Measurements from ENCODE around the gene PPP1R37.

Gene PPP1R37

DNA sequence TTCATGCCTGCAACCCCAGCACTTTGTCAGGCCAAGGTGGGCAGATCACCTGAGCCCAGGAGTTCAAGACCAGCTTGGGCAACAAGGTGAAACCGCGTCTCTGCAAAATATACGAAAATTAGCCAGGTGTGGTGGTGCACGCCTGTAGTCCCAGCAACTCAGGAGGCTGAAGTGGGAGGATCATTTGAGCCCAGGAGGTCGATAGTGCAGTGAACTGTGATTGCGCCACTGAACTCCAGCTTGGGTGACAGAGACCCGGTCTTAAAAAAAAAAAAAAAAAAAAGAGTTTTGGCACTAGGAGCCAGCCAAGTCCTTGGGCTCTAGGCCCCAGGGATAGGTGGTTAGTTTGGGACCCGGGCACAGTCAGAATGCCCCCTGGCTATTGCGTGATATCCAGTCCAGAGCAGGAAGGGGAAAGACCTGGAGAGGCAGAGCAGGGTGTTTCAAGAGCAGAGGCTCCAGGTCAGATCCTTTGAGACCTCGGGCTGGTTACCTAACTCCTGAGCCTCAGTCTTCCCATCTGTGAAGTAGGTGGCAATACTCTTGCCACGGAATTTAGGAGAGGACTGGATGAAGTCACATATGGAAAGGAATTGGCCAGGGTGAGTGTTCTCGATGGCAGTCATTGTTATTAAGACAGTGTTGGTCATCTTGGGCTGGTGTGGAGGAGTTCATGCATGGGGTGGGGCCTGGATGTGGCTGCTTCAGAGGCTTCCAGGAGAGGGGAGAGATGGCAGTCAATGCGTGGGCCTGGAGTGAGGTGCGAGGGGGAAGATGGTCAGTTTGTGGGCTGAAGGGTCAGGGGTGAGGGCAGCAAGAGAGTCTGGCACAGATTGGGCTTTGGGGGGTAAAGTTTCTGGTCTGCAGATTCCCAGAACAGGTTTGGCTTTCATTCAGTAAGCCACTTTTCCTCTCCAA, 2.8 kb downstream of the PPP1R37 start:
- peaks cover 82% of the 10 kb centered on the region for H3K4me1 Mint-ChIP-seq (ENCODE audit: low read depth)
- H3K36me3 Mint-ChIP-seq (ENCODE audit: low read depth): peaks cover 75% of the 10 kb centered on the region
- no peaks in the 10 kb centered on the region for H3K27me3 Mint-ChIP-seq
- H3K27ac Mint-ChIP-seq: peak overlapping the region; percentile 43
- intact Hi-C loops (cut with micrococcal nuclease): no loop called here
- no peaks in the 10 kb centered on the region for H3K9me3 Mint-ChIP-seq
- H3K4me3 Mint-ChIP-seq: no peak overlapping the region

DNA sequence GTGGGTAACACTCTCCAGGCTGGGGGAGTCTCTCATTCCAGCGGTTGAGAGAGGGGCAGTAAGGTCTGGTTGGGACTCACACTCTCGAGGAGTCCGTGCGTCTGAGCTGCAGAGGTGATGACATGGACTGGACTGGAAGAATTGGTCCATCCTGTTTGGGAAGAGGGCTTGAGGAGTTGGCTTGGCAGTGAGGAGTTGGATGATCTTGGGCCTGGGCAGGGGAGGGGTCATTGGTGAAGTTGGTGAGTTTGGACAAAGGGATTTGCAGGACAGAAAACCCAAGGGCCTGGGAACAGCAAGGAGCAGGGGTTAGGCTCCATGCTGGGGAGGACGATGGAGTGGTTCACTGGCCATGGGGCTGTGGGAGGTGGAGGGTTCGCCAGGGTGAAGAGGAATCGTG, 3.7 kb downstream of the PPP1R37 start:
- peaks cover 69% of the 10 kb centered on the region for H3K36me3 Mint-ChIP-seq (ENCODE audit: low read depth)
- H3K4me1 Mint-ChIP-seq (ENCODE audit: low read depth): peaks cover 83% of the 10 kb centered on the region
- H3K27ac Mint-ChIP-seq: peak overlapping the region; percentile 43
- H3K4me3 Mint-ChIP-seq: no peak overlapping the region
- no peaks in the 10 kb centered on the region for H3K9me3 Mint-ChIP-seq
- intact Hi-C loops (cut with micrococcal nuclease): no loop called here
- H3K27me3 Mint-ChIP-seq: no peaks in the 10 kb centered on the region

DNA sequence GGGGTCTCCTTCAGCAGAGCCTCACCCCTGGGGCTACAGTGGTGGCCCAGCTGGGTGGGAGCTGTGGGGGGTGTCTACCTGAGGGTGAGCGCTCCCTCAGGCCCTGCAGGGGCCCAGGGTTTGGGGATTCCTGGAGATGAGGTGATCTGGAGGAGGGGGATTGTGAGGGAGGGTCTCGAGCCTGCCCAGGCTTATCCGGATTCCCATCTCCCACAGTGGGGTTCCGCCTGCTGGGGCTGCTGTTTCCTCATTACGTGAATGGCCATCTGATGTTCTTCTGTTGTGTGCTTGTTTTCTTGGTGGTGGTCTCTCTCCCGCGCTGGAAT, 4.4 kb downstream of the PPP1R37 start:
- H3K4me3 Mint-ChIP-seq: no peak overlapping the region
- peak overlapping the region; percentile 43 for H3K27ac Mint-ChIP-seq
- intact Hi-C loops (cut with micrococcal nuclease): no loop called here
- no peaks in the 10 kb centered on the region for H3K9me3 Mint-ChIP-seq
- peaks cover 62% of the 10 kb centered on the region for H3K36me3 Mint-ChIP-seq (ENCODE audit: low read depth)
- peaks cover 81% of the 10 kb centered on the region for H3K4me1 Mint-ChIP-seq (ENCODE audit: low read depth)
- H3K27me3 Mint-ChIP-seq: no peaks in the 10 kb centered on the region

DNA sequence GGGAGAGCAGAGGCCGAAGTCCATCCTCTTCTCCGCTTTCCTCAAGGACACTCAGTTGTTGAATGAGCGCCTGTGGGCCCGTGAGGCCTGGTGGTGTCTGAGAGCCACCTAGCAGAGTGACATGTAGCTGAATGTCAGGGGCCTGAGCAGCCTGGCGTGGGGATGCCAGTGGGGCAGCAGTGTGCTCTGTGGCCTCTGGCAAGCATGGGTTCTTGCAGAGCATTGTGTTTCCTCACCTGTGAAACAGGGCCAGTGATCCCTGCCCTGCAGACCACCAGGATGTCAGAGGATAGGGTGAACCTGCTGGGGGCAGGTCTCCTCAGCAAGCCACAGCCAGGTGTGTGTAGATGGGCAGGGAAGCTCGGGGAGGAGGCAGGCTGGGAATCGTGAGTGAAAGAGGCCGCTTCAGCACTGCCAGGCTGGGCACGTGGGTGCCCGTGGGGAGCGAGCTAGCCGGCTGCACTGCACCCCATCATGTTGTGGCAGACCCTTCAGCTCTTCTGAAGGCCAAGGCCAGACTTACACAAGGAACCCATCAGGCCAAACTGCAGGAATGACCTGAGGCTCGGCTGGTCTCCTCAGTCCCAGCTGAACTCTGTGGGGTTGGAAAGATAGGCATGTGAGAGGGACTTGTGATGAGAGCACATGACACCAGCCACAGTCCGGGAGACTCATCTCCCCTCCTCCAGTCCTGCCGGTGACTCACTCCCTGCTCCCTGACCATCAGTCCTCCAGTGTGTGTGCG, 5.0 kb downstream of the PPP1R37 start:
- H3K4me1 Mint-ChIP-seq (ENCODE audit: low read depth): peaks cover 85% of the 10 kb centered on the region
- no peaks in the 10 kb centered on the region for H3K9me3 Mint-ChIP-seq
- H3K36me3 Mint-ChIP-seq (ENCODE audit: low read depth): peaks cover 56% of the 10 kb centered on the region
- H3K27me3 Mint-ChIP-seq: no peaks in the 10 kb centered on the region
- intact Hi-C loops (cut with micrococcal nuclease): no loop called here
- peak overlapping the region; percentile 43 for H3K27ac Mint-ChIP-seq
- no peak overlapping the region for H3K4me3 Mint-ChIP-seq

DNA sequence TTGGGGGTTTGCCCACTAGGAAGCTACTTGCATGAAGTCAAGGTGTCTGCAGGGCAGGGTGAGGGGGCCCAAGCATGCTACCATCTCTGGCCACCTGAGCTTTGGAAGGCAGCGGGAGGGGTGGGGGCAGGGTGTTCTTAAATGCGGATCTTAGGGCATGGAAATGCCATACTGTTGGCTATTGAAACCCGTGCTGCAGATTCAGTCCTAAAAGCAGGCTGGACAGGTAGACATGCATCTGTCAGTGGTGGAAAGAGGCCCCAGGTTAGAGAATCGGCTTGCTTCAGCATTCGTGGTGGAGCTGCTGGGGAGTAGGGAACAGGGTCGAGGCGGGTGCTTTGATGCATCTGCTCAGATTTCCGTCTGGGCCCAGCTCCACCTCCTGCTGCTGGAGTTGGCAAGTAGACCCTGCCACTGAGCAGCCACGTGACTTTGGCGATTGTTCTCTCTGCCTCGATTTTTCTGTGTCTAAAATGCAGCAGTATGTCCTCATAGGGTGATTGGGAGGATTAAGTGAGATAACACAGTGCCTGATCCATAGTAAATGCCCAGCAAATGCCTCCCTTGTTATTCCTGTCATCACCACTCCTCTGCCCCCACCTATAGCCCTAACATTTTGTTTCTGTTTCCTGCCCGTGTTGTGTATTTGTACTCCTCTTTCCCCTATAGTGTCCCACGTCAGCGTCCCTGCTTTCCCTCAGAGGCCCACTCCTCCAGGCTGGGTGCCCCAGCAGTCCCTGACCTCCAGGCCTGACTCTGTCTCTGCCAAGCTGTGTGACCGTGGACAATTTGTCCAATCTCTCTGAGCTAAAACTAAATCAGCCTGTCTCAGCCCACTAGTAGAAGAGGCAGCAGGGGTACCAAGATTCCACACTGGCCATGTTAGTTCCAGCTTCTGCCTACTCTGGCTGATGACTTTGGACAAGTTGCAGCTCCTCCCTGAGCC, 5.8 kb downstream of the PPP1R37 start:
- no peak overlapping the region for H3K4me3 Mint-ChIP-seq

DNA sequence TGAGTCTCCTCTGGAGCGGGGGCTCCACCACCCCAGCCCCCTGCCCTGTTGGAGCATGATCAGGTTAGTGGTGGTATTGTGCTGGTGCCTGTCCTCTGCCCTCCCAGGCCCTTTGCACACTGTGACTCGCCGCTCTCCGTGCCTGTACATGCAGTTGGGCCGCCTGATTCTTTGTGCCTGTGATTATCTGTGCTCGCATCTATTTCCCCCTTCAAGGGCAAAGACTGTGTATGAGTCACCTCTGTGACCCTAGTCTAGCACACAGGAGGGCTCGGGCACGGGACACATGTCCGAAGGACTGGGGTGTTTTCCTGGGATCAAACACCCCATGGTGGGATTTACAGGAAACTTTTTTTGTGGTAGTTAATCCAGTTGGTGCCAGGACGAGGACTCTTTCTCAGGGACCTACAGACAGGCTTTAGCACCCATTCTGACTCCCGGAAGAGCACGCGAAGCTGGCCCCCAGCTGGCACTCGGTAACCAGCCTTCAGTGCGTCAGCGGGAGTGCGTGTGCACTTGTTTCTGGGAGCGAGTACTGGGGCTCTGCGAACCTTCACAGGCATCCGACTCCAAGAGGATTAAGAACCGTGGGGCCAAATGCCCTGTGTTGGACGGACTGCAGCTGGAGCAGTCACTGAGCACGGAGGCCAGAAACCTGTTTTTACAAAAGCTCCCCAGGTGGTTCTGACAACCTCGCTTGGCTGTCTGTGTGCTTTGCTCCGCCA, 6.7 kb downstream of the PPP1R37 start:
- Mint-ChIP-seq H3K27ac (peak overlapping the region; percentile 4), H3K9me3 (no peaks in the 10 kb centered on the region), H3K4me3 (no peak overlapping the region), H3K36me3 (ENCODE audit: low read depth) (peaks cover 41% of the 10 kb centered on the region), H3K27me3 (no peaks in the 10 kb centered on the region), H3K4me1 (ENCODE audit: low read depth) (peaks cover 86% of the 10 kb centered on the region)
- intact Hi-C loops (cut with micrococcal nuclease): no loop called here

More for the DNA sequence above, 5.8 kb downstream of the PPP1R37 start:
- intact Hi-C loops (cut with micrococcal nuclease): no loop called here
- H3K27me3 Mint-ChIP-seq: no peaks in the 10 kb centered on the region
- no peaks in the 10 kb centered on the region for H3K9me3 Mint-ChIP-seq
- H3K27ac Mint-ChIP-seq: peak overlapping the region; percentile 4
- H3K36me3 Mint-ChIP-seq (ENCODE audit: low read depth): peaks cover 48% of the 10 kb centered on the region
- peaks cover 86% of the 10 kb centered on the region for H3K4me1 Mint-ChIP-seq (ENCODE audit: low read depth)

DNA sequence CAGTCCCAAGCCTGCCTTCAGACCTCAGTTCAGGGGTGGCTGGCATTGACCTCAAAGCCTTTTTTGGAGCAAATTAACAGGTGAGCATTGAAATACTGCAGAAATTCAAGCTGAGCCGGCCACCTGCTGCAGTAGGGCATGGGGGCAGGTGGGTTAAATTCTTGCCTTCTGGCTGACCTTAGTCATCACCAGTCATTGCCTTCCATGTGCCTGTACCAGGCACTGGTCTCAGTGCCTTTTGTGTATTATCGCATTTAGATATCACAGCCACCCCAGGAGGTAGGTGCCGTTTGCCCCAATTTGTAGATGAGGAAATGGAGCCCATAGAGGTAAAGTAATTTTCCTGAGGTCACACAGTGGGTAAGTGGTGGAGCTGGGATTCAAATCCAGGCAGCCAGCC, 7.2 kb downstream of the PPP1R37 start:
- H3K4me3 Mint-ChIP-seq: no peak overlapping the region
- peaks cover 87% of the 10 kb centered on the region for H3K4me1 Mint-ChIP-seq (ENCODE audit: low read depth)
- no peak overlapping the region for H3K27ac Mint-ChIP-seq
- intact Hi-C loops (cut with micrococcal nuclease): no loop called here
- H3K27me3 Mint-ChIP-seq: no peaks in the 10 kb centered on the region
- H3K36me3 Mint-ChIP-seq (ENCODE audit: low read depth): peaks cover 37% of the 10 kb centered on the region
- H3K9me3 Mint-ChIP-seq: no peaks in the 10 kb centered on the region

DNA sequence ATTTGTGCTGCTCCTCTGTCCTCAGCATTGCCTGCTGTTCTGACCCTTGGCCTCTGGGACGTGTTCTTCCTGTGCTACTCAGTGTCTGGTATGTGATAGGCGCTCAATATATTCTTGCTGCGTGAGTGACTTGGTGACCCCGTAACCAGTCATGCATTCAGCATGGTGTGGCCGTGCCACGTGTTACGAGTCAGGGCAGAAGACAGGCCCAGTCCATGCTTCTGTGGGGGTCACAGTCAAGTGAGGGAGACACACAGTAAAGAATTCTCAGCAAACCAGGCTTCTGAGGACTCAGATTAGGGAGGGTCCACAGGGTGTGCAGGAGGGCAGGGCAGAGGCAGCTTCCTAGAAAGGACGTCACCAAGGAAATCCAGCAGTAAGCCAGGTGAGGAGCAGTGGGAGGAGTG, 7.9 kb downstream of the PPP1R37 start:
- H3K4me3 Mint-ChIP-seq: no peak overlapping the region
- H3K4me1 Mint-ChIP-seq (ENCODE audit: low read depth): peaks cover 89% of the 10 kb centered on the region
- H3K27ac Mint-ChIP-seq: peak overlapping the region; percentile 50
- H3K9me3 Mint-ChIP-seq: no peaks in the 10 kb centered on the region
- intact Hi-C loops (cut with micrococcal nuclease): no loop called here
- H3K27me3 Mint-ChIP-seq: no peaks in the 10 kb centered on the region
- H3K36me3 Mint-ChIP-seq (ENCODE audit: low read depth): peaks cover 32% of the 10 kb centered on the region

DNA sequence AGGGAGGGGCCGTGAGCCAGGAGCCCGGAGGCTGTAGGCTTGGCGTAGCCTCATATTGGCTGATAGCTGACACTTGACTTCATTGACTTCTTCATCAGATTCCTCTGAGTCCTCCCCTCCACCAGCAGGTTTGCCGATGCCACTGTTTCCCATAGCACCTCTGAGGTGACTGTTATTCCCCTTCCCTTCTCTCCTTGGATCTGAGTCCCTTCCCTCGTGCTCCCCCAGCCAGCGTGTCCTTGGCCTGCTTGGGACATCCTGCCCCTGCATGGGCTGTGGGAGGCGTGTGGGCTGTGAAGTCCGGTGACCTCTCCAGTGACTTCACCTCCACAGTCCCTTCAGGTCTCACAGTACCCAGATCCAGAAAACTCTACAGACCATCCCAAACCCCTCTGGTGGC, 8.8 kb downstream of the PPP1R37 start:
- intact Hi-C loops (cut with micrococcal nuclease): no loop called here
- Mint-ChIP-seq H3K27ac (peak overlapping the region; percentile 50), H3K36me3 (ENCODE audit: low read depth) (peaks cover 25% of the 10 kb centered on the region), H3K4me1 (ENCODE audit: low read depth) (peaks cover 80% of the 10 kb centered on the region), H3K9me3 (no peaks in the 10 kb centered on the region), H3K4me3 (no peak overlapping the region), H3K27me3 (no peaks in the 10 kb centered on the region)

DNA sequence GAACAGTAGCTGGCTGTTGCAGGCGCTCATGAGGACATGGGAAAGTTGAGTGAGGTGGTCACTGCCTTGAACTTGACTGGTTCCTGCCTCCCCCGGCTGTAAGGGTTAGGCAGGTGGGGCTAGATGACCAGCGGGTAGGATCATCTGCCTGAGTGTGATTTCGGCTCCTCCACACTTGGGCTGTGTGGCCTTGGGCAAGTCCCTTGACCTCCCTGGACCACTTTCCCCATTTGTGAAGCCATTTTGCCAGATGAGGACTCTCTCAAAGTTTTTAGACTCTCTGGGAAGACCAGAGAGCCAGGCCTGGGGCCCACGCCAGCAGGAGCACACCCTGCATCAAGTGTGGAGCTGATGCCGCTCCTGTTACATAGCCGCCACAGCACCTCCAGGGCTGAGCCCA, 9.5 kb downstream of the PPP1R37 start:
- Mint-ChIP-seq H3K4me1 (ENCODE audit: low read depth) (peaks cover 73% of the 10 kb centered on the region), H3K4me3 (no peak overlapping the region), H3K27me3 (no peaks in the 10 kb centered on the region), H3K27ac (no peak overlapping the region), H3K36me3 (ENCODE audit: low read depth) (peaks cover 19% of the 10 kb centered on the region), H3K9me3 (no peaks in the 10 kb centered on the region)
- intact Hi-C loops (cut with micrococcal nuclease): no loop called here

DNA sequence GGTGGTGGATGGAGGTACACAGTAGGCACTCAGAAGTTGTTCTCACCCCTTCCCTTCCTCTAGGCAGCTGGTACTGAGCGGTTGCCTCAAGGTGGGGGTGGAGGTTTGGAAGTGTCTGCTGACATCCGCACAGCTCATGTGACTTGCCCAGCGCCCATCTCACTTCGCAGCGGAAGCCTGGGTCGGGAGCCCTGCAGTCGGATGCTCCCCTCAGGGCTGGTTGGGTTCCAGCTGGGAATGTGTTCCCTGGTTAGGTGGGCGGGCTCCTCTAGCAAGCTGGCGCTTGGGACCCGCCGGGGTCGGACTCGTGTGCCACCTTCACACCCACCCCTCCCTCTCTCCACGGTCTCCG, 10.2 kb downstream of the PPP1R37 start:
- Mint-ChIP-seq H3K36me3 (ENCODE audit: low read depth) (peaks cover 18% of the 10 kb centered on the region), H3K4me1 (ENCODE audit: low read depth) (peaks cover 67% of the 10 kb centered on the region), H3K9me3 (no peaks in the 10 kb centered on the region), H3K27me3 (no peaks in the 10 kb centered on the region), H3K4me3 (peak overlapping the region; percentile 8), H3K27ac (no peak overlapping the region)
- intact Hi-C loops (cut with micrococcal nuclease): no loop called here

DNA sequence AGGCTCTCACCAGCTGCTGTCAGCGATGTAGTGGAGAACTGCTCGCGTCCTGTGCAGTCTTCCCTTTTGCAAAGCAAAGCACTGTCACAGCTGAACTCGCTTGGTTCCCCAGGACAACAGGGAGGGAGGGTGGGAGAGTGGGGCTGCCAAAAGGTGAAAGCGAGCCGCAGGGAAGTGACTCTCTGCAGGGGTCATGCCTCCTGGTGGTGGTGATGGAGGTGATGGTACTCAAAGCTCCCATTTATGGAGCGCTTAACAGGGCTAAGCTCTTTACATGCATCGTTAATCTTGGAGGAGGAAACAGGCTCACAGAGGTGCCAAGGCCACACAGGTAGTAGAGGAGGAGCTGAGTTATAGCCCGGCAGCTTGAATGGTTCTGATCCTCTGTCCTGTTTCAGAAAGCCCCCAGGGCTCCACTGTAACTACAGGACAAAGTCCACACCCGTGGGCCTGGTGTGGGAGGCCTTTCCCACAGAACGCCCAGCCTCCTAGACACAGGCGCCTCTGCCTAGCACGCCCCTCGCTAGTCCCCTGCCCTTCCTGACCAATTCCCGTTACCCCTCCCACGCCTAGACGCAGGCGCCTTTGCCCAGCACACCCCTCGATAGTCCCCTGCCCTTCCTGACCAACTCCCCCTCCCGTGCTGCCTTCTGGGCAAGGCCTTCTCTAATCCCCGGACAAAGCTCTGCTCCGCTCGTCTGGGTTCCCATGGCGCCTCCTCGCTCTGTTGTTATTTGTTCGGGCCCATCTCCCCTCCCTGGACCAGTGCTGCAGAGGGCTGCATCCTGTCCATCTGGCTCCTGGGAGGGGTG, 10.7 kb downstream of the PPP1R37 start:
- H3K36me3 Mint-ChIP-seq (ENCODE audit: low read depth): peaks cover 18% of the 10 kb centered on the region
- H3K27ac Mint-ChIP-seq: peak overlapping the region; percentile 14
- H3K9me3 Mint-ChIP-seq: no peaks in the 10 kb centered on the region
- H3K4me3 Mint-ChIP-seq: peak overlapping the region; percentile 8
- peaks cover 63% of the 10 kb centered on the region for H3K4me1 Mint-ChIP-seq (ENCODE audit: low read depth)
- intact Hi-C loops (cut with micrococcal nuclease): no loop called here
- H3K27me3 Mint-ChIP-seq: no peaks in the 10 kb centered on the region
